CD14-positive monocyte (primary cell): ENCODE data around the gene TTC1. TPM values are rescaled to one million over a fixed set of nuclear protein-coding genes. Genes with fewer than 3 reads are reported as not detected.
A peak's percentile ranks its signal among the peaks of the same experiment; 100 is the strongest.

ENCODE experiments used
- DNase-seq, 3 donors: peaks; one replicate each; pipeline ENCODE4 v3.0.0-alpha.2; 2011 to 2022
- H2AFZ ChIP-seq: 2 replicates; pipeline ENCODE4 v1.6.0; 2012; ENCODE audit warnings: mild to moderate bottlenecking, low read depth, low read length, inconsistent platforms; ENCODE audit not compliant: insufficient read depth, poor library complexity, severe bottlenecking
- H3K27ac ChIP-seq, 2 donors: 1 replicate in 1 of 2; 2 replicates in 1 of 2; pipeline ENCODE4 v1.5.1; 2012 to 2013; ENCODE audit warnings: low read length in 2 of 2, control low read depth in 1 of 2, inconsistent platforms in 1 of 2, low read depth in 1 of 2, mild to moderate bottlenecking in 1 of 2
- H3K27me3 ChIP-seq, 2 donors: one replicate each; pipeline versions ENCODE4 v1.6.0 to v1.6.1; 2011 to 2013; ENCODE audit warnings: low read length in 2 of 2; ENCODE audit not compliant: control insufficient read depth in 2 of 2, insufficient read depth in 2 of 2
- H3K36me3 ChIP-seq, 2 donors: replicated peaks in 1 of 2; 1 replicate in 1 of 2; 2 replicates in 1 of 2; pipeline versions ENCODE4 v1.5.1 to v1.6.1; 2012 to 2013; ENCODE audit warnings: low read length in 2 of 2, control low read depth in 1 of 2, inconsistent platforms in 1 of 2, mild to moderate bottlenecking in 1 of 2; ENCODE audit not compliant: insufficient read depth in 2 of 2, control insufficient read depth in 1 of 2
- H3K4me1 ChIP-seq, 2 donors: 1 replicate in 1 of 2; 2 replicates in 1 of 2; pipeline versions ENCODE4 v1.5.1 to v1.6.1; 2012 to 2013; ENCODE audit warnings: low read length in 2 of 2, control low read depth in 1 of 2, inconsistent platforms in 1 of 2, mild to moderate bottlenecking in 1 of 2, moderate library complexity in 1 of 2; ENCODE audit not compliant: insufficient read depth in 2 of 2, control insufficient read depth in 1 of 2
- H3K4me2 ChIP-seq: replicated peaks from 2 replicates; pipeline ENCODE3; 2012; ENCODE audit warnings: low read length, moderate library complexity, mild to moderate bottlenecking; ENCODE audit not compliant: poor library complexity, severe bottlenecking; ENCODE audit errors: extremely low read depth
- H3K4me3 ChIP-seq, 3 experiments: fragments of 200-600 bp in 1 of 3; sonication (generic) in 1 of 3; replicated peaks in 1 of 3; 1 replicate in 2 of 3; 2 replicates in 1 of 3; pipeline ENCODE4 v1.5.1; 2011 to 2013; ENCODE audit warnings: low read length in 3 of 3, mild to moderate bottlenecking in 3 of 3, control low read depth in 2 of 3, low read depth in 2 of 3, inconsistent platforms in 1 of 3, moderate library complexity in 1 of 3
- H3K79me2 ChIP-seq: 2 replicates; pipeline ENCODE4 v1.6.0; 2012; ENCODE audit warnings: mild to moderate bottlenecking, control low read depth, inconsistent platforms, low read length, moderate library complexity; ENCODE audit not compliant: insufficient read depth
- H3K9ac ChIP-seq: 2 replicates; pipeline ENCODE4 v1.6.0; 2017; ENCODE audit warnings: low read length, mild to moderate bottlenecking; ENCODE audit not compliant: insufficient read depth, poor library complexity, severe bottlenecking
- H3K9me3 ChIP-seq, 2 donors: replicated peaks in 1 of 2; 1 replicate in 1 of 2; 2 replicates in 1 of 2; pipeline versions ENCODE4 v1.5.1 to v1.6.1; 2012 to 2013; ENCODE audit warnings: low read length in 2 of 2, control low read depth in 1 of 2; ENCODE audit not compliant: control insufficient read depth in 1 of 2, insufficient read depth in 1 of 2
- H4K20me1 ChIP-seq: 2 replicates; pipeline ENCODE4 v1.6.0; 2012; ENCODE audit warnings: mild to moderate bottlenecking, low read length, control low read depth, moderate library complexity; ENCODE audit not compliant: insufficient read depth
- H3K27ac Mint-ChIP-seq, 7 donors: one replicate each; pipeline ENCODE4 v1.8.0; 2020; ENCODE audit warnings: mild to moderate bottlenecking in 7 of 7, mixed read lengths in 7 of 7, moderate library complexity in 6 of 7, inconsistent platforms in 2 of 7
- H3K27me3 Mint-ChIP-seq, 3 donors: one replicate each; pipeline ENCODE4 v1.8.0; 2021 to 2022; ENCODE audit warnings: low read depth in 3 of 3, mild to moderate bottlenecking in 3 of 3, mixed read lengths in 3 of 3, moderate library complexity in 3 of 3, inconsistent platforms in 1 of 3
- H3K36me3 Mint-ChIP-seq, 2 donors: one replicate each; pipeline ENCODE4 v1.8.0; 2020; ENCODE audit warnings: mixed read lengths in 2 of 2, inconsistent platforms in 1 of 2, mild to moderate bottlenecking in 1 of 2
- H3K4me1 Mint-ChIP-seq: one replicate; pipeline ENCODE4 v1.8.0; 2020; ENCODE audit warnings: mild to moderate bottlenecking, mixed read lengths
- H3K4me3 Mint-ChIP-seq, 2 donors: one replicate each; pipeline ENCODE4 v1.8.0; 2020; ENCODE audit warnings: mild to moderate bottlenecking in 2 of 2, mixed read lengths in 2 of 2, moderate library complexity in 1 of 2
- H3K9me3 Mint-ChIP-seq, 7 donors: one replicate each; pipeline ENCODE4 v1.8.0; 2020 to 2022; ENCODE audit warnings: mixed read lengths in 7 of 7, mild to moderate bottlenecking in 6 of 7, moderate library complexity in 6 of 7, inconsistent platforms in 2 of 7
- WGBS: methylation state at CpG from one replicate; pipeline ENCODE4 v1.1.5; 2013; ENCODE audit warnings: missing lambda C conversion rate; ENCODE audit not compliant: insufficient coverage; 5-methylcytosine and 5-hydroxymethylcytosine counted together
- intact Hi-C, 2 donors: fragments of 100-400 bp; cut with micrococcal nuclease; formaldehyde crosslinking; loops; one replicate each; pipeline versions ENCODE4 v1.15.0 to v1.15.1; 2023
- polyA plus RNA-seq, 3 donors: library from polyadenylated mRNA; depleted of rRNA in 1 of 3; unstranded in 2 of 3; stranded (reverse) in 1 of 3; fragments of 300-500 nt in 2 of 3; fragments of >200 nt in 1 of 3; fragmentation: Illumina TruSeq in 2 of 3; gene quantifications; 1 replicate in 2 of 3; 2 replicates in 1 of 3; pipeline ENCODE4 v1.2.3, GENCODE V29; 2012 to 2021
- TF ChIP-seq, protein P1 (sequence below): fragments of 200-600 bp; IDR thresholded peaks from one replicate; pipeline ENCODE4 v1.8.0; 2022; ENCODE audit warnings: antibody characterized with exemption, mild to moderate bottlenecking

The TTC1 gene
- polyA plus RNA-seq, 3 donors = 11.4 to 63.4 (median 63.0) TPM

DNA sequence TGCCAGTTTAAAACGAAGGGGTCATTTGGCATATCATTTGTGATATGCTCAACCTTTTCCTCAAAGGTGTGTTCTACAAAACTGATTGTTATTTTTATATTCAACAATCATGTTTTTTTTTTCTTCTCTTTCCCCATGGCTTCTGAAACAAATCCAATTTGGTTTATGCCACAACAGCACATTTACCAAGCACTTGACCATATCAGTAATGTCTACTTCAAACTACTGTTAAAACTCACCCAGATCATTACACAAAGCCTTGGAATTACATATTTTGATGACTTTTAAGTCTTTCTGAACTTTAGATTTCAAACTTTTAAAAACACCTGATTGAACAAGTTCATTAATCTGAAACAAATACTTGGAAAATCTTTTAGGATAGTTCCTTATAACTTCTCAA is 81.1 kb downstream of the TTC1 start:
- Mint-ChIP-seq H3K4me3 (no peak overlapping the region), H3K27ac (peak overlapping the region in 2 of 7 donors; percentile 18 to 23), H3K9me3 (no peaks in the 10 kb centered on the region), H3K27me3 (no peaks in the 10 kb centered on the region), H3K36me3 (peaks cover 21 to 31% of the 10 kb centered on the region in 2 donors), H3K4me1 (peaks cover 65% of the 10 kb centered on the region)
- Histone ChIP-seq H3K9ac (no peak overlapping the region), H3K27ac (peak overlapping the region in 1 of 2 donors; percentile 49), H3K27me3 (no peaks in the 10 kb centered on the region), H3K4me3 (no peak overlapping the region), H2AFZ (no peak overlapping the region), H3K4me2 (no peak overlapping the region), H4K20me1 (no peaks in the 10 kb centered on the region), H3K9me3 (no peaks in the 10 kb centered on the region), H3K36me3 (peaks cover 13 to 21% of the 10 kb centered on the region in 2 donors), H3K4me1 (peaks cover 39 to 62% of the 10 kb centered on the region in 2 donors), H3K79me2 (peaks cover 58% of the 10 kb centered on the region)
- TF ChIP-seq, protein P1, sequence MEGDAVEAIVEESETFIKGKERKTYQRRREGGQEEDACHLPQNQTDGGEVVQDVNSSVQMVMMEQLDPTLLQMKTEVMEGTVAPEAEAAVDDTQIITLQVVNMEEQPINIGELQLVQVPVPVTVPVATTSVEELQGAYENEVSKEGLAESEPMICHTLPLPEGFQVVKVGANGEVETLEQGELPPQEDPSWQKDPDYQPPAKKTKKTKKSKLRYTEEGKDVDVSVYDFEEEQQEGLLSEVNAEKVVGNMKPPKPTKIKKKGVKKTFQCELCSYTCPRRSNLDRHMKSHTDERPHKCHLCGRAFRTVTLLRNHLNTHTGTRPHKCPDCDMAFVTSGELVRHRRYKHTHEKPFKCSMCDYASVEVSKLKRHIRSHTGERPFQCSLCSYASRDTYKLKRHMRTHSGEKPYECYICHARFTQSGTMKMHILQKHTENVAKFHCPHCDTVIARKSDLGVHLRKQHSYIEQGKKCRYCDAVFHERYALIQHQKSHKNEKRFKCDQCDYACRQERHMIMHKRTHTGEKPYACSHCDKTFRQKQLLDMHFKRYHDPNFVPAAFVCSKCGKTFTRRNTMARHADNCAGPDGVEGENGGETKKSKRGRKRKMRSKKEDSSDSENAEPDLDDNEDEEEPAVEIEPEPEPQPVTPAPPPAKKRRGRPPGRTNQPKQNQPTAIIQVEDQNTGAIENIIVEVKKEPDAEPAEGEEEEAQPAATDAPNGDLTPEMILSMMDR = no peak
- no peak for DNase-seq
- no CpG with 5 or more reads among the region's 1 CpG for WGBS
- intact Hi-C loops = loop anchor here in 1 of 2 donors (10.0 kb wide), 1 partner anchor 245 kb away; no protein-coding TSS in a partner anchor

- H3K27ac Mint-ChIP-seq = peak overlapping the region; percentile 12 to 91 (median 77)
- no peaks in the 10 kb centered on the region for H3K9me3 Mint-ChIP-seq
- Histone ChIP-seq H3K27ac (peak overlapping the region in 1 of 2 donors; percentile 76), H3K36me3 (peaks cover 13 to 26% of the 10 kb centered on the region in 2 donors), H3K9me3 (no peaks in the 10 kb centered on the region), H3K4me2 (no peak overlapping the region), H3K4me3 (no peak overlapping the region), H3K27me3 (no peaks in the 10 kb centered on the region), H2AFZ (no peak overlapping the region), H4K20me1 (no peaks in the 10 kb centered on the region), H3K9ac (no peak overlapping the region), H3K4me1 (peaks cover 50 to 81% of the 10 kb centered on the region in 2 donors), H3K79me2 (peaks cover 78% of the 10 kb centered on the region)
- WGBS = no CpG with 5 or more reads among the region's 7 CpGs
- no peak for DNase-seq
- H3K27me3 Mint-ChIP-seq = no peaks in the 10 kb centered on the region
- H3K4me1 Mint-ChIP-seq = peaks cover 79% of the 10 kb centered on the region
- intact Hi-C loops = loop anchor here in 1 of 2 donors (10.0 kb wide), 1 partner anchor 242 kb away; no protein-coding TSS in a partner anchor
- H3K4me3 Mint-ChIP-seq = no peak overlapping the region
- peaks cover 27 to 36% of the 10 kb centered on the region in 2 donors for H3K36me3 Mint-ChIP-seq
- TF ChIP-seq, protein P1 = no peak
Measured at GRCh38 chr5:160092514-160092913, 83.6 kb downstream of the TTC1 start.
